HG02571 (cell line): ENCODE measurements around the gene PCNX2.

Experiments used
- ATAC-seq: cut with Tn5 transposase; IDR thresholded peaks from one replicate; pipeline ENCODE4 v1.9.1; 2021; ENCODE audit warnings: mild to moderate bottlenecking, moderate library complexity; ENCODE audit not compliant: unreplicated experiment

Gene PCNX2, protein sequence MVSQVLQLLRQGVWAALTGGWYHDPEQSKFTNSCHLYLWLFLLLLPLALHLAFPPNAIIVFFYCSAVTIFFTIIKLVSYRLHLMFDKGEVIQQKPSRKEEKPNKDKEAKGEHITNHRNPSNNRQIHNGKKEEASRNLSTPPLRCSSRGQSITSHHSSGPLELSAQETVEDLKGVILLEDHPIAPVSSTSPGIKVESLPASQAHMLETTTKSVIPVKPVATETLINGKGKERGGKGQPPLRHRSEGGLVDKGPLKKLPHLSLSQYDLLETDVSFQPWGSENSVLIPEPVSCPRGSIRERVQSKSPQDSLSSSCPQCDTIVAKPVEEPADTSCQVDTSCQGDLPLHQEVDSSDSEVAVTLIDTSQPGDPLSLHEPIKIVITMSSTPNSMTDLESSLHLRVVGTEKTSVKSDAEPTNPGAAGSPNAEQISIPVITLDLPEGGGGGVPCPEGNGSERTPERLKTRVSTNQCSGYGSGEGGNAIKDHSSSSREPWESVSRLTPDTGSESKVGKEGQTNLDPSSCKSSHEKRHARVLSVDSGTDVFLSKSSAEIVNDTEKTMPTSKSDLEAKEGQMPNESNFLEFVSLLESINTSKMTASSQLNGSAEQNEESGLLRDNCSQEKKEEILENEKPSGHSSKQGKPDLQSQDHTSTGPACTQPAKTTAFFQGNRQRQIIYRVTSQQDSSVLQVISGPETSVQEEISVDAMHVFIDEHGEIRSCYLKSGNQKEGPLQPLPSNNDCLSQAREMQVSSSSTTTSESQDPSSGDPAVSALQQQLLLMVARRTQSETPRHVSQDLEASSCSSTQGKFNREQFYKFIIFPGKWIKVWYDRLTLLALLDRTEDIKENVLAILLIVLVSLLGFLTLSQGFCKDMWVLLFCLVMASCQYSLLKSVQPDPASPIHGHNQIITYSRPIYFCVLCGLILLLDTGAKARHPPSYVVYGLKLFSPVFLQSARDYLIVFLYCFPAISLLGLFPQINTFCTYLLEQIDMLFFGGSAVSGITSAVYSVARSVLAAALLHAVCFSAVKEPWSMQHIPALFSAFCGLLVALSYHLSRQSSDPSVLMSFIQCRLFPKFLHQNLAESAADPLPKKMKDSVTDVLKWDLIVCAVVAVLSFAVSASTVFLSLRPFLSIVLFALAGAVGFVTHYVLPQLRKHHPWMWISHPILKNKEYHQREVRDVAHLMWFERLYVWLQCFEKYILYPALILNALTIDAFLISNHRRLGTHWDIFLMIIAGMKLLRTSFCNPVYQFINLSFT (N-terminal part only)

DNA sequence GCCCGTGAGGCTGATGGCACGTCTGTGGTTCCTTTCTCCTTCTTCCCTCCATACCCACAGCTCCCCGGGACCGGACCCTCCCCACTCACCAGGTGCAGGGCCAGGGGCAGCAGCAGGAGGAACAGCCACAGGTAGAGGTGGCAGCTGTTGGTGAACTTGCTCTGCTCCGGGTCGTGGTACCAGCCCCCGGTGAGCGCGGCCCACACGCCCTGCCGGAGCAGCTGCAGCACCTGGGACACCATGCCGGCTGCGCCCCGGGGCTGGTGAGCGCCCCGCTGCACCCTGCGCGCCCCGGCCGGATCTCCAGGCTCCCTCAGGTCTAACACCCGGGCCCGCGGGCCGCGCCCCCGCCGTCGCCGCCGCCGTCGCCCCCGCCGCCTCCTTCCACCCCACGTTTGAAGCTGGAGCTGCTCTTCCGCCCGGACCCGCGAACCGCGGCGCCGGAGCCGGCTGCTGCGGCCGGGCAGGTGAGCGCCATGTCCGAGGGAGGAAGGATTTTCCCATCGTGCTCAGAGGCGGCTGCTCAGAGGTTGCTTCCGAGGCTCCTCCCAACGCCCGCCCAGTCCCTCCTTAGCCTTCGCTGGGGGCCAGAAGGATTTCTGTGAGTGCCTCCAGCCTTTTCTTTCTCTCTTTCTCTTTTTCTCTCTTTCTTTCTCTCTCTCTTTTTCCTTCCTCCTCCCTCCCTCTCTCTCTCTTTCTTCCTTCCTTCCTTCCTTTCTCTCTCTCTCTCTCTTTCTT, at the start of gene PCNX2:
PCNX2 (minus strand) TSS at position 489 of the 738 bp plus-strand sequence; CDS start at position 242, 247 bp downstream.
- ATAC-seq = peak; percentile 95

DNA sequence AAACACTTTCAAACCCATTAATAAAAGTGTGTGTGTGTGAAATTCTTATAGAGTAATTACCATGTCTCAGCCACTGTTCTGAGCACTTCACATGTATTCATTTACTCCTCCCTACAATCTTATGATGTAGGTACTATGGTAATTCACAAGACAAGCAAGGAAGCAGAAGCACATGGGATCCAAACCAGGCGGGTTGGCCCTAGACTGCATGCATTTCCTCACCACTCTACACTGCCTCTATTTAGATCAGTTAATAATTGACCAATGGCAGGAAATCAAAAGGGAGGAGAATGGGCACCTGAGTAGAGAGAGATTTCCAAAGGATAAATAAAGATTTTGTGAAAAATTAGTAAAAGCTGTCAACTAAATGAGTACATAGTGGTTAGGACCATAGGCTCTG, 47.7 kb upstream of the PCNX2 start:
- ATAC-seq = no peak

DNA sequence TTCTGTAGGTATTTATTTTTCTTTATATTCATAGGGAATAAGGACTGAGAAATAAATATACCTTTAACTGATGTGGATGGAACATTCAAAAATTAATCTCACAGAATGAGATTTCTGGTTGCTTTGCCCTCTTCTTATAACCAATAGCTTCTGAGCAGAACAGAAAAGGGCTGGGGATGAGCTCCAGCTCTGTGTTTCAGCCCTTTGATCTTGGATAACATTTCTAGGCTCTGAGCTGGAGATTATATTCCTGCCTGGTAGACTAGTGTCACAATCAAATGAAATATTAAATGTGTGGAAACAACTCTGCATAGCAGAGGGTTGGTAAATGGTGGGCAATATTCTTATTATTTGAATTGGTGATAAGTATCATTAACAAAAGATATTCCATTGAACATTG, 46.6 kb upstream of the PCNX2 start:
- no peak for ATAC-seq

DNA sequence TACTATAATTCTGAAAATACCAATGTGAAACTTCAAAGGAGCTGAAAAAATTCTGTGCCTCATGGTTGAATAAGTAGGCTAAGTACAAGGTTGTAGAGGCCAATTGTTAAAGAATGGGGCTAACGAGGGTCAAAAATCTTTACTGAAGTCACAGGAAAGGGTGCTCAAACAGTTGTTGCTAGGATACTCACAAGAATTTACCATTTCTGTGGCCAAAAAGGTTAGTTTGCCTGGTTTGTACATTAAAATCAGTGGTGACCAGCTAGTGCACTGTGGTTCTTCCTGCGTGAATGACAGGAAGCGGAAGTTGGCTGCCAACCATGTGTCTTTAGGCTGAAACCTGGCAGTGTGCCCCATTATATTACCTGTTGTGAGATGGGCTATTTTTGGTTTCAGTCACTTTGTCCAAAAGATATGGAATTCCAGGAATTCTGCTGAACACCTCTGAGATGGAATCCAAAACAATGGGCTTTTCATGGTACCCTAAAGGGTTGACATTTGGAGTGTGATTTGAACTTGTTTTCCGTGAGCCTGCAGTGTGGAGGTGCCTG, 45.5 kb upstream of the PCNX2 start:
- ATAC-seq = no peak

DNA sequence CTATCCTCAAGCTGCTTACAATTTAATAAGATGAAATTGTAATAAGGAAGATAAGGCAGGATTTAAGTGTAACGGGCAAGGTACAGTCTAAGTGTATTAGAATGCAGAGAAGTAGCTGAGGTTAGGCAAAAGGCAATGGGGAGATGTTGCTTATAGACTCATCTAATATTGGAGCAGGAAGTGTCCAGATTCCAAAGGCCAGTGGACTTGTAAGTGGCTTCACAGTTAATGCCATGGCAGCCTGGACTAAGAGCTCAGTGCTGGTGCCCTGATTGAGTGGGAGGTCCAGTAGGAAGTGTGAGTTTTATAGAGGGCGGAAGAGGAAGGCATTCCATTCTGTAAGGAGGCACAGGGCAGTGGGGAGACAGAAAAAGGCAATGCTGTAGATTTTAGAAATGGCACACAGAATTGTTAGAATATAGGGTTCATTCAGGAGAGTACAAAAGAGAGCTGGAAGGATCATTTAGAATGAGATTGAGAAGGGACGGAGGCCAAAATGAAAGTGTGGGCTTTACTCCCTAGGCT, 44.6 kb upstream of the PCNX2 start:
- no peak for ATAC-seq

DNA sequence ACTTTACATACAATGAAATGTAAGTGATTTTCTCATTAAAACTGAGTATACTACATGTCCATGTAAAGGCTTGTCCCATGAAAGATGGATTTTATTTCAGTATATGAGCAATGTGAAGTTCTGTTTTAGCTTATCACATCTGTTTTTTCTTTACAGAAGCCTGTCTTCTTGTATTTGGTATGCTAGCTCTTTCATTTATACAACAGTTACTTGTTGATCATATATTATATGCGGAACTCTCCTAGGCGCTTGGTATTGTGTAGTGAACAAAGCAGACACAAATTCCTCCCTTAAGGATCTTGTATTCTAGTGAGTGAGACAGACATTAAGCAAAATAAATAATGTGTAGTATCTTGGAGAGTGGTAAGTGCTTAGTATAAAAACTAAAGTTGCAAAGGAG, 42.6 kb upstream of the PCNX2 start:
- no peak for ATAC-seq

DNA sequence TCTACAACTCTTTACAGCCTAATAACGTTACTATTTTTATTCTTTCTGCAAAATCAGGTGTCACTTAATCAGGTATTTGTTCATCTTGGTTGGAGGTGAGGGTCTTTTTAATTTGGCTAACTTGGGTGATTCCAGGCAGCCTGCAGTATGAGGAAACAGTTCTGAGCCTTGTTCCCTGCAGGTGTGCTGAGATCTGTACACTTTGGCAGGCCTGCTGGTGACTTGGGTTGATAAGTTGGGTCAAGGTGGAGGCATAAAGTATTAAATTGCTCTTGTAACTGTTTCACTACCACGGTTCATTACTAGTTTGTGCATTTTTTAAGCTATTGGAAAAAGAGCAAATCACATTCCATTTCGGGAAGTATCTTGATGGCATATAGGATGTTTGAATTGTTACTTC, 42.0 kb upstream of the PCNX2 start:
- ATAC-seq = no peak

DNA sequence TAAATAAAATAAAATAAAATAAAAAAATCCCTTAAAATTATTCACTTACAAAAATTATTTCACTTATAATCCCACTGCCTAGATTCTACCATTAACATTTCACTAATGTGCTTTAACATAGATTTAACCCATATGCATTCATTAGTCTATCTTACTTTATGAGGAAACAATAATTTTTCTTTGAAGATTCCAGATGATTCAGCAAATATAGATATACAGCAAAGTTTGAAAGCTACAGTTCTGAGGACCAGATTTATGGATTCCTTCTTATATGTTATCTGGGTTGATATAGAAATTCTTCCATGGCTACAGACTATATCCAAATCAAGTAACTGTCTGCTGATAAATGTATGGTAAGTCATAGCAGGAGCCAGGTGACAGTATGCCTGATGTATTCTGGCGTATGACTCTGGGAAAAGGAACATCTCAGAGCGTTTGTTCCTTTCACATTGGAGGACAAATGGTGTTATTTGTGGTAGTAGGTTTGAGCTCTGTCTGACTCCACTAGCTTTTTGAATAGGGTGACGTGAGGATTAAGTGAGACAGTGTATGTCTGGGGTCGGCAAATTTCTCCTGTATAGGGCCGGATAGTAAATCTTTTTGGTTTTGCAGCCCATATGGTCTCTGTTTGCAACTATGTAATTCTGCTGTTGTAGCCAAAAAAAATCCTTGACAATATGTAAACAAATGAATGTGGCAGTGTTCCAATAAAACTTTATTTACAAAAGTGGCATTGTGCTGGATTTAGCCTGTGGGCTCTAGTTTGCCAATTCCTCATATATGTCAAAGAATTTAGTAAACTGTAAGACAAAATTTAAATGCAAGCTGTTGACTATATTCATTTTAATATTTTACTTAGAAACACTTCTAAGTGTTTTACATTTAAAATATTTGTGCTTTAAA, 41.3 kb upstream of the PCNX2 start:
- no peak for ATAC-seq

DNA sequence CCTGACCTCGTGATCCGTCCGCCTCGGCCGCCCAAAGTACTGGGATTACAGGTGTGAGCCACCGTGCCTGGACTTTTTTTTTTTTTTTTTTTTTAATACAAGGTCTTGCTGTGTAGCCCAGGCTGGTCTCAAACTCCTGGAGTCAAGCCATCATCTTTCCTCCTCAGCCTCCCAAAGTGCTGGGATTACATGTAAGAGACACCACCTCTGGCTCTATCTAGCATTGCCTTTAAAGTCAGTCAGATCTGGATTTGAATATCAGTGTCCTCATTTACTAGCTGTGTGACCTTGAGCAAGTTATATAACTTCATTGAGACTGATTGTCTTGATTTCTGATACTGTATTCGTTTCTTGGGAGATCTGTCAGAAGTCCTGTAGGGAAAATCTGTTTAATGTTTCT, 38.6 kb upstream of the PCNX2 start:
- ATAC-seq = no peak

DNA sequence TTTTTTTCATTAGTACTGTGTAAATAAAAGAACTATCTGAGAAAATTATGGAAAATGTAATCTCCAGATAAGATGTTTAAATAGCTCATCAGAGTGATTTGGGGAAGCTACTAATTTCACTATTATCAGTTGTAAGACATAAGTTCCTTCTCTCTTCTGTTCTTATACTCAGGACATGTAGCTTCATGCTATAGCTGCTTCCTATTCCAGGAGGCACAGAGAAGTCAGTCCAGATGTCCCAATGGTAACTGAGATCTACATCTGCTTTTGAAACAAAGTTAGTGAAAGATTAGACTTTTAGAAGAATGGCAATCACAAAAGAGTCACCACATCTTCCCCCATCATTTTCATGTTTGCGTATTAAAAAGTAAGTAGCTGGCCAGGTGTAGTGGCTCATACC, 37.6 kb upstream of the PCNX2 start:
- no peak for ATAC-seq

DNA sequence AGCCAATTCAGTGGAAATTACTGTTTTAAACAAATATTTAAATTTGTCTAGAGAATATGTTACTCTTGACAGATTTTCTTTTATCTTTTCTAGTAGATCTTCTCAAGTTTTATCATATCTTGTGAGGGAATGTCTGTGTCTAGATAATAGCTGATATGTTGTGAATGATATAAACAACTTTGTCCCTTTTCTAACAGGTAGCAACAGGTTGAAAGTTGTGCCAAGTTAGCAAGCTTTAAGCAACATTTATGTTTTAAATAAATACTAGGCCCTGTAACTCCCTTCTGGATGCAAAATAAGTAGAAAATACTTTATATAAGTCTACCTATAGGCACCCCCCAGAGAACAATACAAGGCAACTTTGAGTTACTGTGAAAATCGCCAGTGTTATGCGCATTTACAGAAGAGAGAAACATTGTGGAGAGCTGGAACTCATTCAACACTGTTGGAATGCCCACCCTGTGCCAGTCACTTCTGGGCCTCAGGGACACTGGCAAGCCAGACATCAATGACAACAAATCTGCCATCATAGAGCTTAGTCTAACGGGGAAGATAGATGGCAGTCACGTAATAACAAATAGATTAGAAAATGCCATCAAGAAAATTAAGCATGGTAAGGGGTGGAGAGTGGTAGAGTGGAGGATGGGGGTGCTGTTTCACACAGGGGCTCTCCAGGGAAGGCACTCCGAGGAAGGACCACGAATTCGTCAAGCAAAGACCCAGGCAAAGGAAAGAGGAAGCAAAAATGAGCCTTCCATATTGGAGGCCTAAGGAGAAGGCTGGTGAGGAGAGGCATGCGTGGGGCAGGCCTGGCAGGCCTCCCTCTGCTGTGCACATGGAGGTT, 36.4 kb upstream of the PCNX2 start:
- no peak for ATAC-seq

DNA sequence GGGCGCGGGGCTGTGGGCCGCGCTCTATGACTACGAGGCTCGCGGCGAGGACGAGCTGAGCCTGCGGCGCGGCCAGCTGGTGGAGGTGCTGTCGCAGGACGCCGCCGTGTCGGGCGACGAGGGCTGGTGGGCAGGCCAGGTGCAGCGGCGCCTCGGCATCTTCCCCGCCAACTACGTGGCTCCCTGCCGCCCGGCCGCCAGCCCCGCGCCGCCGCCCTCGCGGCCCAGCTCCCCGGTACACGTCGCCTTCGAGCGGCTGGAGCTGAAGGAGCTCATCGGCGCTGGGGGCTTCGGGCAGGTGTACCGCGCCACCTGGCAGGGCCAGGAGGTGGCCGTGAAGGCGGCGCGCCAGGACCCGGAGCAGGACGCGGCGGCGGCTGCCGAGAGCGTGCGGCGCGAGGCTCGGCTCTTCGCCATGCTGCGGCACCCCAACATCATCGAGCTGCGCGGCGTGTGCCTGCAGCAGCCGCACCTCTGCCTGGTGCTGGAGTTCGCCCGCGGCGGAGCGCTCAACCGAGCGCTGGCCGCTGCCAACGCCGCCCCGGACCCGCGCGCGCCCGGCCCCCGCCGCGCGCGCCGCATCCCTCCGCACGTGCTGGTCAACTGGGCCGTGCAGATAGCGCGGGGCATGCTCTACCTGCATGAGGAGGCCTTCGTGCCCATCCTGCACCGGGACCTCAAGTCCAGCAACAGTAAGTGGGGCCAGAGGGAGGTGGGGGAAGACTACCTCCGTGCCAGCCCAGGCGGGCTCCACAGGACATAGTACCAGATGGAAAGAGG, 32.8 kb upstream of the PCNX2 start:
- ATAC-seq = peak; percentile 15

DNA sequence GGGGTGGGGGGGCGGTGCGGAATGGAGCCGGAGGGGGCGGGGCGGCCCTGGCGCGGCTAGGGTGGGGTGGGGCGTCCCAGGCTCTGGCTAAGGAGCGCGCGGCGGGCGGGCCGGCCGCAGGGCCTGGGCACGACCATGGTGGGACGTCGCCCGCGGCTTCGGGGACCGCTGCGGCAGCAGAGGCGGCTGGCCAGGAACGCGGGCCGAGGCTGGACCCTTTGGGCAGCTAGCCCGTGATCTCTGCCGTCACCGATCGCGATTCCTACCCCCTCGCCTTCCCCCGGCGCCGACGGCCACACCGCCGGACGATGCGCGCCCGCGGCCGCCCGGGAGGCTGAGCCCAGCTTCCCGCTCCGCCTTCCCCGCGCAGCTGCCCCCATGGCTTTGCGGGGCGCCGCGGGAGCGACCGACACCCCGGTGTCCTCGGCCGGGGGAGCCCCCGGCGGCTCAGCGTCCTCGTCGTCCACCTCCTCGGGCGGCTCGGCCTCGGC, 32.2 kb upstream of the PCNX2 start, which contains the start of gene MAP3K21:
MAP3K21 (plus strand) TSS at position 74 of the 491 bp plus-strand sequence; CDS start at position 379, 305 bp downstream.
- peak; percentile 38 for ATAC-seq

DNA sequence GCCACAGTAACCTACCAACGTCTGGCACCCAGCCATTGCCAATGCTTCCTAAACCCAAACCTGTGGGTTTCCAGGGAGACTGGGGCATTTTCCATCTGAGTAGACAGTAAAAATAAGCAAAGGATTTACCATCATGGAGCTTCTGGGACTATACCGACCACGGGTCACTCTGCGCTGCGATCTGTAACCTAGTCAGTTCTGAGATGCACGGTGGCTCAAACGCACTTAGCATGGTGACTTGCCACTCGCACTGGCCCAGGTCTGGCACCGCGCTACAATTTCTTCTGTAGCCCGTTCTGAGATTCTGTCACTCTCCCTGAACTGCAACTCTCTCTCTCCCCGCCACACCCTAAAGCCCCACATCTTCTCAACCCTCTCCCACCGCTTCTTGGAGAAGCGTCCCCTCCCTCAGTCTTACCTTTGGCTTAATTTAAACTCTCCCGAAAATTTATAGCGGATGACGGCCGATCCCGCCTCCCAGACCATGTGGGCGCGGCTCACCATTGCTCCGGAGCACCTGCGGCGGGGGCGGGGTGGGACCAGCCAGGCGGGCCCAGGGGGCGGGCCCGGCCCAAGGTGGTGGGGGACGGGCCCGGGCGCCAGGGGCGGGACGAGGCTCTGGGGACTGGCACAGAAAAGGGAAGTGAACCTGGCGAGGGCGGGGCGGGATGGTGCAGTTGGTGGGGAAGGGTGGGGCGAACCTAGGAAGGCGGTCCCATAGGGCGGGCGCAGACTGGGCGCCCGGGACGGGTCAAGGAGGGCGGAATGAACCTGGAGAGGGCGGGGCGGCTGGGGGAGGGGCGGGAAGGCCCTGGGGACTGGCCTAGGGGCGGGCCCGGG, 31.5 kb upstream of the PCNX2 start:
- peak; percentile 92 for ATAC-seq

DNA sequence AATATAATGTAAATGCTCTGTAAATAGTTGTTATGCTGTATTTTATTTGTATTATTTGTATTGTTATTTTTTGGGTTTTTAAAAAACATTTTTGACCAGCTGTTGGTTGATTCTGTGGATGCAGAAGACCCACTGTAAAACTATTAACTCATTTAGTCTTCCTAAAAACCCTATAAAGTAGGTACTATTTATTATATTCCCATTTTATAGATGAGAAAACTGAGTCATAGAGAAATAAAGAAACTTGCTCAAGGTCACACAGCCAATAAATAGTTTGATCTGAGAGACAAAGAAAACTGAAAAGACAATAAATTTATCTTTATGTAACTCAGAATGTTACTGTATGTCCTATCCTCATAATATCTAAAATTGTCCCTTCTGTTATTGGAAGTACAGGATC, 30.8 kb upstream of the PCNX2 start:
- ATAC-seq = no peak

DNA sequence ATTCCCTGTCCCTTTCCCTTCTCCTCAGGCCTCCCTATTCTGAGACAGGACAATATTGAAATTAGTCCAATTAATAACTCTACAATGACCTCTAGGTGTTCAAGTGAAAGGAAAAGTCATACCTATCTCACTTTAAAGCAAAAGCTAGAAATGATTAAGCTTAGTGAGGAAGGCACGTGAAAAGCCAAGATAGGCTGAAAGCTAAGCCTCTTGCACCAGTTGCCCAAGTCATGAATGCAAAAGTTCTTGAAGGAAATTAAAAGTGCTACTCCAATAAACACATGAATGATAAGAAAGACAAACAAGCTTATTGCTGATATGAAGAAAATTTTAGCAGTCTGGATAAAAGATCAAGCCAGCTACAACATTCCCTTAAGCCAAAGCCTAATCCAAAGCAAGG, 28.2 kb upstream of the PCNX2 start:
- ATAC-seq = no peak
